ENCODE data around the gene SHC3. TPM values are rescaled to one million over a fixed set of nuclear protein-coding genes. Genes with fewer than 3 reads are reported as not detected.

SHC3 gene
- total RNA-seq, 6 donors from 2014 or later: 11.0 to 22.0 (median 14.0) TPM

DNA sequence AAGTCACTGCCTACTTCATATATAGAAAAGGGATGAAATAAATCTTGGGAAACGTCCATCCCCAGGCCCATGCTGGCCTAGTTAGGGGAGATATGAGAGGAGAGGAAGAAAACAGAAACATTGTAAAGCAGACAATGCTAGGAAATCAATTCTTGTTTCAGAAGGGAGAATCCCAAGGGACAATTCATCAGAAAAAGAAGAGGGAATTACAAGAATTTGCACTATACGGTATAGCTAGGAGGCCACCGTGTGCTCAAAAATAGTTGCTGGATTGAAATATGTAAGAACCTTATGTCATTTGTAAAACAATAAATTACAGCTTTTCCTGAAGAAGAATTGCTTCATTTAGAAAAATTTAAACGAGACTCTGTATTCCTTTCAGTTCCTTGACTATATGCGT, 8.3 kb upstream of the SHC3 start:
- no peak overlapping the region for H3K27ac ChIP-seq
- H3K4me3 ChIP-seq: no peak overlapping the region
- WGBS, 2 donors: 71 to 79% methylated on average over 5 of the region's 5 CpGs
- no peaks in the 10 kb centered on the region for H3K4me1 ChIP-seq
- TF ChIP-seq, protein P1, sequence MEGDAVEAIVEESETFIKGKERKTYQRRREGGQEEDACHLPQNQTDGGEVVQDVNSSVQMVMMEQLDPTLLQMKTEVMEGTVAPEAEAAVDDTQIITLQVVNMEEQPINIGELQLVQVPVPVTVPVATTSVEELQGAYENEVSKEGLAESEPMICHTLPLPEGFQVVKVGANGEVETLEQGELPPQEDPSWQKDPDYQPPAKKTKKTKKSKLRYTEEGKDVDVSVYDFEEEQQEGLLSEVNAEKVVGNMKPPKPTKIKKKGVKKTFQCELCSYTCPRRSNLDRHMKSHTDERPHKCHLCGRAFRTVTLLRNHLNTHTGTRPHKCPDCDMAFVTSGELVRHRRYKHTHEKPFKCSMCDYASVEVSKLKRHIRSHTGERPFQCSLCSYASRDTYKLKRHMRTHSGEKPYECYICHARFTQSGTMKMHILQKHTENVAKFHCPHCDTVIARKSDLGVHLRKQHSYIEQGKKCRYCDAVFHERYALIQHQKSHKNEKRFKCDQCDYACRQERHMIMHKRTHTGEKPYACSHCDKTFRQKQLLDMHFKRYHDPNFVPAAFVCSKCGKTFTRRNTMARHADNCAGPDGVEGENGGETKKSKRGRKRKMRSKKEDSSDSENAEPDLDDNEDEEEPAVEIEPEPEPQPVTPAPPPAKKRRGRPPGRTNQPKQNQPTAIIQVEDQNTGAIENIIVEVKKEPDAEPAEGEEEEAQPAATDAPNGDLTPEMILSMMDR (IDR thresholded peaks at IDR 0.05): no peak
- TF ChIP-seq POLR2A (IDR thresholded peaks at IDR 0.05) (no peak), EP300 (IDR thresholded peaks at IDR 0.05) (no peak), POLR2AphosphoS5 (IDR thresholded peaks at IDR 0.05) (no peak)
- no peaks in the 10 kb centered on the region for H3K27me3 ChIP-seq
- no peaks in the 10 kb centered on the region for H3K36me3 ChIP-seq
- H3K9me3 ChIP-seq: no peaks in the 10 kb centered on the region
- no peak for ATAC-seq (ENCODE audit: low FRiP score in 2 of 2)
- no peak for DNase-seq

DNA sequence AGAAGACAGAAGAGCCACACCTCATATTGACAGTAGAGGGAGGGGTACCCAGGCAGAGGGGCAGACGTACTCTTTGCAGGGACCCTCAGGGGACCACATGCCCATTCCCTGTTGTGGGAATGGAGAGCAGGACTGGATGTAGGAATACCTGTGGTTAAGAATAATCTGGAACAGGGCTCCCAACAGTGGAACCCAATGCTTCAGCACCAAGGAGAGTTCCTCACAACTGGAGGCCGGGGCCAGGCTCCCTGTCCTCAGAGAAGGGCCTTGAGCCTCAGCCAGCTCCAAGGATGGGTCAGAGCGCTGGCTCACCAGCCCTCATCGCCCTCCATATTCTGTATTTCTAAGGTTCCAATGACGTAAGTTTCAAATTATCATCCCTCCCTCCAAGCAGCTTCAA, 7.4 kb upstream of the SHC3 start:
- no peak for DNase-seq
- TF ChIP-seq POLR2A (IDR thresholded peaks at IDR 0.05) (no peak), EP300 (IDR thresholded peaks at IDR 0.05) (no peak), POLR2AphosphoS5 (IDR thresholded peaks at IDR 0.05) (no peak)
- TF ChIP-seq, protein P1 (IDR thresholded peaks at IDR 0.05): no peak
- no peaks in the 10 kb centered on the region for H3K9me3 ChIP-seq
- H3K36me3 ChIP-seq: no peaks in the 10 kb centered on the region
- H3K27me3 ChIP-seq: no peaks in the 10 kb centered on the region
- ATAC-seq (ENCODE audit: low FRiP score in 2 of 2): peak in 1 of 2 donors; percentile 38
- H3K4me3 ChIP-seq: no peak overlapping the region
- WGBS, 2 donors: 71 to 80% methylated on average over 5 of the region's 5 CpGs
- no peak overlapping the region for H3K27ac ChIP-seq
- no peaks in the 10 kb centered on the region for H3K4me1 ChIP-seq

DNA sequence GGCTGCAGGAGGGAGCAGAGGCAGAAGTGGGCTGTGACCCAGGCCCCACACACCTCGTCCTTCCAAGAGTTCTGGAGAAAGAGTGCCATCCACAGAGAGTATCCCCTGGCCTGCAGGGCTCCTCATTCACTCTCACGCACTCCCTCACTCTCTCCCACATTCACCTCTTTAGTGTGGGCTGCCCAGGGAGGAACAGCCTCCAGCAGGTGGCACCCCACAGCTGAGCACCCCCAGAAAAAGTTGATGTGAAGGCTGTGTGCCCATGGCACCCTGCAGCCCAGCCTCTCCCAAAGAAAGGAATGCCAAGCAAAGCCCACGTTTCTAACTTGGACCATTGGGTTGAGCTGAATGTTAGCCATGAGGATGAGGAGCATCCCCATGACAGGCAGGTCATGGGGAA, 4.5 kb upstream of the SHC3 start:
- H3K27ac ChIP-seq: no peak overlapping the region
- TF ChIP-seq EP300 (IDR thresholded peaks at IDR 0.05): no peak
- TF ChIP-seq POLR2AphosphoS5 (IDR thresholded peaks at IDR 0.05): no peak
- TF ChIP-seq, protein P1 (IDR thresholded peaks at IDR 0.05): no peak
- no peak for TF ChIP-seq POLR2A (IDR thresholded peaks at IDR 0.05)
- ATAC-seq (ENCODE audit: low FRiP score in 2 of 2) (no peak), DNase-seq (no peak)
- peaks cover 0 to 5% (median 2%) of the 10 kb centered on the region in 4 donors for H3K27me3 ChIP-seq
- peaks cover 19 to 23% (median 21%) of the 10 kb centered on the region in 4 donors for H3K4me1 ChIP-seq
- no peak overlapping the region for H3K4me3 ChIP-seq
- no peaks in the 10 kb centered on the region for H3K9me3 ChIP-seq
- H3K36me3 ChIP-seq: no peaks in the 10 kb centered on the region
- 76 to 79% methylated on average over 3 of the region's 3 CpGs for WGBS, 2 donors

DNA sequence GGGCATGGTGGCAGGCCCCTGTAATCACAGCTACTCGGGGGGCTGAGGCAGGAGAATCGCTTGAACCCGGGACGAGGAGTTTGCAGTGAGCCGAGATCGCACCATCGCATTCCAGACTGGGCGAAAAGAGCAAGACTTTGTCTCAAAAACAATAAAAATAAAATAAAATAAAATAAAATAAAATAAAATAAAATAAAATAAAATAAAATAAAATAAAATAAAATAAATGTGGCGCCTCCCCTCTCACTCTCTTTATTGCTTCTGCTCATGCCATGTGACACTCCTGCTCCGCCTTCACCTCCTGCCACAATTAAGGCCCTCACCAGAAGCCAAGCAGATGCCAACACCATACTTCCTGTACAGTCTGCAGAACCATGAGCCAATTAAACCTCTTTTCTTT, 3.8 kb upstream of the SHC3 start:
- Histone ChIP-seq H3K9me3 (no peaks in the 10 kb centered on the region), H3K27me3 (peaks cover 0 to 8% (median 4%) of the 10 kb centered on the region in 4 donors), H3K4me3 (no peak overlapping the region), H3K36me3 (no peaks in the 10 kb centered on the region), H3K27ac (no peak overlapping the region), H3K4me1 (peaks cover 21 to 27% (median 25%) of the 10 kb centered on the region in 4 donors)
- TF ChIP-seq POLR2A (IDR thresholded peaks at IDR 0.05): no peak
- TF ChIP-seq, protein P1 (IDR thresholded peaks at IDR 0.05): no peak
- no peak for TF ChIP-seq EP300 (IDR thresholded peaks at IDR 0.05)
- TF ChIP-seq POLR2AphosphoS5 (IDR thresholded peaks at IDR 0.05): no peak
- WGBS, 2 donors: 94 to 98% methylated on average over 10 of the region's 10 CpGs
- DNase-seq (no peak), ATAC-seq (ENCODE audit: low FRiP score in 2 of 2) (no peak)

Data from upper lobe of left lung (tissue), 6 donors.